GM18907 (cell line): ENCODE data around the gene IPO11.
"Not testable (repeated sequence)": the region's sequence is repeated elsewhere in the genome, so short reads cannot be mapped to it uniquely, and the experiment has no call there.

Experiments used
- ATAC-seq: cut with Tn5 transposase; IDR thresholded peaks from one replicate; pipeline ENCODE4 v1.9.1; 2021; ENCODE audit warnings: mild to moderate bottlenecking, moderate library complexity; ENCODE audit not compliant: unreplicated experiment

The IPO11 gene

DNA sequence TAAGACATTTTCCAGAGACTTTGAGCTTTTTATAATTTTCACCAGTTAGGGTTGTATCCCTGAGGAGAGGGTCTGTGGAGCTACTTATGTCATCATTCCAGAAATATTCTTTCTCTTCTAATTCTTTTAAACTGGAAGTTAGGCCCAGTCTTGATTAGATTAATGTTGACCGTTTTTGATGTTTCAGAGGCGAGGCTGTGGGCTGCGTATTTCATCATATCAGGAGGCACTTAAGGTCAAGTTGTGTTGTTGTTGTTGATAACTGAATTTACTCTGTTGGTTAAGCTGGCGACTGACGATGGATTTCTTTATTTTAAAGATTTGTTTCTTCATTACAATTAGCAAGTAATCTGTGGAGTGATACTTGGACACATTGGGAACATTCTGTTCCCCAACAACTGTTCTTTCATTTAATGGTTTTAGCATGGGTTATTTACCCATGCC is 20.1 kb downstream of the IPO11 start:
- ATAC-seq: no peak

DNA sequence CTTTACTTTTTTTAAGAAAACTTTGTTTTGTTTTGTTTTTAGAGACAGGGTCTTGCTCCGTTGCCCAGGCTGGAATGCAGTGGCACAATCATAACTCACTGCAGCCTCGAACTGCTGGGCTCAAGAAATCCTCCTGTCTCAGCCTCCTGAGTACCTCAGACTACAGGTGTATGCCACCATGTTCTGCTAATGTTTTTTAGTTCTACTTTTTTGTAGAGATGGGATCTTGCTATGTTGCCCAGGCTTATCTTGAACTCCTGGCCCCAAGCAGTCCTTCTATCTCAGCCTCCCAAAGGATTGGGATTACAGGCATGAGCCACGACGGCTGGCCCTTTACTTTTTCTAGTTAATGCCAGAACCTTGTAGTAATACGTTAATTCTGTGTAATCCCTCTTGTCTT is 36.0 kb downstream of the IPO11 start:
- no peak for ATAC-seq

DNA sequence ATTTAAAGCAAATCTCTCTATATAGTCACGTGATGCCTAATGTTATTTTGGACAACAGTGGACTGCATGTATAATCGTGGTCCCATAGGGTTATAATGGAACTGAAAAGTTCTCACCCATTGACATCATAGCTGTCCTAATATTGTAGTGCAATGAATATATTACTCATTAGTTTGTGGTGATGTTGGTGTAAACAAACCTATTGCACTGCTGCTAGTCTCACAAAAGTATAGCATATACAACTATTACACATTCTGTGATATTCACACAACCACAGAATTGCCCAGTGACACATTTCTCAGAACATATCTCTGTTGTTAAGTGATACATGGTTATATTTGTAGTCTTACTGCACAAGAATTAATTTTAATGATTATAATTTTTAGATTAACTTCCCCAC is 37.7 kb downstream of the IPO11 start:
- no peak for ATAC-seq

DNA sequence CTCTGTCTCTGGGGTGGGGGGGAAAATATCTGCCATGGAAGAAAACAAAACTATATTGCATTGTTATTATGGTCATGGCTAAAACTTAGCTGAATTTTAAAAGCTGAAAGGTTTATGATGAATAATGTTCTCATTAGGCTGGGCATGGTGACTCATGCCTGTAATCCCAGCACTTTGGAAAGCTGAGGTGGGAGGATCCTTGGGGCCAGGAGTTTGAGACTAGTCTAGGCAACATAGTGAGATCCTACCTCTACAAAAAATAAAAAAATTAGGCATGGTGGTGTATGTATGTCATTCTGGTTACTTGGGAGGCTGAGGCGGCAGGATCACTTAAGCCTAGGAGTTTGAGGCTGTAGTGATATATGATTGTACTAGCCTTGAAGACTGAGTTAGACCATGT is 44.5 kb downstream of the IPO11 start:
- ATAC-seq: no peak

DNA sequence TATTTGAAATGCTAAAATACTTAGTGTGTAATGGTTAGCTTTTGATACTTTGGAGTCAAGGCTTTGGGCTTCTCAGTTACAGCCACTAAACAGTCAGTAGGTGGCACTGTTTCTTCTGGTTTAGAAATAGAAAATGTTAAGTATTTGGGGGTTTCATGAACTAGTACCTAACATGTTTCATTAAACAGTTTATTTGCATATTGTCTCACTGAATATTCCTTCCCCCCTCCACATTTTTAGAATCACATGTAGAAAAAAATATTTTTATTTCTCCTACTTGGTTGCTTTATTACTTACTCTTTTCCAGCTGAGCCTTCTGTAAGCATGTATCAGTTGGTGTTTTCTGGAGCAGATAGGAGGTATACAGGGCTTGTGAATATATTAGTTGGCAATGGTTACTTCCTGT is 48.0 kb downstream of the IPO11 start:
- ATAC-seq: peak; percentile 86

DNA sequence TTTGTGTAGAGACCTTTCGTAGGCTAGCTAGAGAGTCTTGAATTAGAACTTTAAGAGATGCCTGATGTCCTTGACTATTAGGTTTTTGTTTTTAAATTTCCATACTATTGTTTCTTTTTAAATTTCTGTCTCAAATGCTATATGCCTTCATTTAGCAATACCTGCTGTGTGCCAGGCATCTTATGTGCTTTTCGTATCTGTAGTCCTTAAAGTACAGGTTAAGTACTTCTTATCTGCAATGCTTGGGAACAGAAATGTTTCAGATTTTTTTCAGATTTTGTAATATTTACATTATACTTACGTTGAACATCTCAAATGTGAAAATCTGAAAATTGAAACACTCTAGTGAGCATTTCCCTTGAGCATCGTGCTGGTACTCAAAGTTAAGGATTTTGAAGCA is 49.0 kb downstream of the IPO11 start:
- no peak for ATAC-seq

DNA sequence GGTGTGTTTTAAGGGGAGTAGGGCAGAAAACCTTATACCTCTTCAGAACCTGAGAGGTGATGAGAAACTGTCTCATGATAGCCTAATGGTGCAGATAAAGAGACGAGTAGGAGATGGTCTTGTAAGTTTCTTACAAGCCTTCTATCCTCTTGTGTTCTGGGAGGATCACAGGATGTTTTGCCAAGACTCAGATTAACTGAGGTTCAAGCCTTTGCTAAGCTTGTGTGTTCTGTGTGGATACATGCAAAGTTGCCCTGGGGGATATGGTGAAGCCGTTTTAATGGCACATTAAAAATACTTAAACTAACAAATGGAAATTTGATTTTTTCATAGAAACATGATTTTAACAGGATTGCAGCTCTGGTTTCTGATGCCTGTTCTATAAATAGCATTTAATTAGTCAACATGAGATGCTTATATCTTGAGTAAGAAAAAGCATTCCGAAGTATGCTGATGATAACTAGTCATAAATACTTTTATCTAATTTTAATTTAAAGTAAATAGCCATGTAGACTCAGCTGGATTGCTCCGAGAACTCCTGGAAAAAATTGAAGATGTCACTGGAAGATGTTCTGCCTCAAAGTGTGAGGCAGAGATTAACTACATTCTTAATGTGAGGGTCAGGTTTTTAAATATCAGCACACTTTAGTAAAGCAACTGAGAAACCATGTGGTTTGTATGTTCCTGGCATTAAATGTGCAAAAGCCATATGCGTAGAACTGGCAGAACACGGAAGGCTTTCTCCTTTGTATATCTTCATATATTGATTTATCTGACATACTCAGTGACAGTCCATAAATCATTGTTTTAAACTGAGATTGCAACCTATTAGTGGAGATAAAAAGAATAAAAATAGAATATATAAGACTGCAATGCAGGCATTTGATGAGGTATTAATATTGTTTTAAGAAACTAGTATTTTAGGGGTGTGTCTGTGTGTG is 53.7 kb downstream of the IPO11 start:
- no peak for ATAC-seq

DNA sequence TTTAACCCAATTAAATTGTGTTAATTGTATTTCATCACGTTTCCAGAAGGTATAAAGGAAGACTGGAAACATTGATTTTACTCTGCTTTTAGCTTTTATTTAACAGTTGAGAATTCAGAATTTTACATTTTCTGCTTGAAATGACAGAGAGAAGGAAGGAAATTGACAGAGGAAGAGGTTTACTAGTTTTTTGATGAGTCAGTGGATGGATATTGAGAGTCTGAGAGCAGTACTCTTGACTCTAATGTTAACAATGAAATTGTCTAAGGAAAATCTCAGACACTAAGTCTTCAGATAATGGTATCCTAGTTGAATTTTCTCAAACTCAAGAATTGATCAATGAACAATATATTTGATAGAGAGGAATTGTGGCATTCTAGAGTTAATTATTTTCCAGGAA is 60.6 kb downstream of the IPO11 start:
- ATAC-seq: no peak

DNA sequence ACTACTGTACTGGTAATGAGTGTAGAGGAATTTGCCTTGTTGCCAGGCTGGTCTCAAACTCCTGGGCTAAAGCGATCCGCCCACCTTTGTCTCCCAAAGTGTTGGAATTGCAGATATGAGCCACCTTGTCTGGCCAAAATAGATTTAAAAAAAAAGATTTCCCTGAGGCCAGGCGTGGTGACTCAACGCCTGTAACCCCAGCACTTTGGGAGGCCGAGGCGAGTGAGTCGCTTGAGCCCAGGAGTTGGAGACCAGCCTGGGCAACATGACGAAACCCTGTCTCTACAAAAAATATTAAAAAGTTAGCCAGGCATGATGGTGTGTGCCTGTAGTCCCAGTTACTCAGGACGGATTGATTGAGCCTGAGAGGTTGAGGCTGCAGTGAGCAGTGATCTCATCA is 62.5 kb downstream of the IPO11 start:
- no peak for ATAC-seq

DNA sequence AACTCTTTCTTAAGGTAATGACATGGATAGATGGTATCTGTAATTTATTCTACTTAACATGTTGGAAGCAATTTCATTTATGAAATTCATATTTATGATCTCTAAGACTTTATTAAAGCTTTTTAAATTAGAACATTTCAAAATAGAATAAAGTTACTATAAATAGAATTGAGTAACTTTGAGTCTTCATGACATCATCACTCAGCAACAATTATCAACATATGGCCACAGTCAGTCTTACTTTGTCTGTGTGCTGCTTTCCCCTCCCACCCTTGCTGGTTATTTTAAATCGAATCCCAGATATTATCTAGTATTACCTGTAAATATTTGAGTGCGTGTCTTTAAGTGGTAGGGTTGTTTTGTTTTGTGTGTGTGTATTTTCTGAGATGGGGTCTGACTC is 65.2 kb downstream of the IPO11 start:
- ATAC-seq: no peak

DNA sequence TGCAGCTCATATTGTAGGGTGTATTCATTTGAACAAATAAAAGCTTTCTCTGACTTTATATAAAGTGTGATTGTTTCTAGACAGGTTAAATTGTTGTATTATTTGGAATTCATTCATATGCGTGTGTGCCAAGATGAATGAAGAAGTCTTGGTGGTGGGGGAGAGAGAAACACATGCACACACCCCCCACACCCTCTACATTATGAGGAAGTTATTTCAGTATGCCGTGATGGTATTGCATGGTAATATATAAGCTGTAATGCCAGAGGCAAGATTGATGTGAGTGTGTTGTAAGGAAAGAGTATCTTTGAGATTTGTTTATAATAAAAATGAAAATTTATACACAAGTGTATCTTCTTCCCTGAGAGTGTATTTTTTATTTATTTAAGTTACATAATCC is 71.0 kb downstream of the IPO11 start:
- ATAC-seq: no peak

DNA sequence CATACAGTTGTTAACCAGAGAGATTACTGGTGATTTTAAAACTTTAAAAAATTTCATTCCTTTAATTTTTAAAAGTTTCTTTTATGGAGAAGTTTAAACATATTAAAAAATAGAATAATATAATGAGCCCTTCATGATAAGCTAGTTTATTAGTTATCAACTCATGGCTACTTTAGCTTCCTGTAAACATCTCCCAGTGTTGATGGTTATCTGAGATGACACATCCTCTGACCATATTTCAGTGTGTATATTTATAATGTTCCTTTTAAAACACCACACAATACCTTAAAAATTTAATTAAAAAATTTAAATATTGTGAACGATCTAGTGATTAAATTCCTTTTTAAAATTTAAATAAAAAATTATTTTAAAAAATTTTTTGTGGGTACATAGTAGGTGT is 74.1 kb downstream of the IPO11 start:
- no peak for ATAC-seq

DNA sequence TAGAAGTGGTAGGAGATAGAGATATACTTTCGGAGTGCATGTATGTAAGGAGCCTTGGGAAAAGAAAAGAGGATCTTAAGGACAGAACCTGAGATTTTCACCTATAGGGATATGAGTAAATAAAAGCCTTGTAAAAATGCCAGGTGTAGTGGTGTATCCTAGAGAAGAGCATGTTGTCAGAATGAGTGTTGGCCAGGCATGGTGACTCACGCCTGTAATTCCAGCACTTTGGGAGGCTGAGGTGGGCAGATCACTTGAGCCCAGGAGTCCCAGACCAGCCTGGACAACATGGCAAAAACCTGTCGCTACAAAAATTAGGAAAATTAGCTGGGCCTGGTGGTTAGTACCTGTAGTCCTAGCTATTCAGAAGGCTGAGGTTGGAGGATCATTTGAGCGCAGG is 76.0 kb downstream of the IPO11 start:
- no peak for ATAC-seq

DNA sequence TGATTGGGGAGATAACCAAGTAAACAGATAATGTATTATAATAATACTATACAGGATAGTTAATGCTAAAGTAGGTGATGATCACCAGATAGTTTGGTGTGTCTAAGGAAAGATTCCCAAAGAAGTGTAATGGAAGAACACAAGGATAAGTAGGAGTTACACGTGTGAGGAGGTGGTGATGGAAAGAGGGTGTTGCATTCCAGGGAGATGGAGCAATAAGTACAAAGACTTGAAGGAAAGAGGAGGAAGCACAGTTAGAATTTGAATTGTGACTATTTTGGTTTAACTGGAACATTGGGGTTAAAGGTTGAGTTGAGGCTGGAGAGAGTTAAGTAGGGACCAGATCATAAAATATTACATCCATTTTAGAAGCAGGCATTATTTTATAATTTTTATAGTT is 76.9 kb downstream of the IPO11 start:
- no peak for ATAC-seq

DNA sequence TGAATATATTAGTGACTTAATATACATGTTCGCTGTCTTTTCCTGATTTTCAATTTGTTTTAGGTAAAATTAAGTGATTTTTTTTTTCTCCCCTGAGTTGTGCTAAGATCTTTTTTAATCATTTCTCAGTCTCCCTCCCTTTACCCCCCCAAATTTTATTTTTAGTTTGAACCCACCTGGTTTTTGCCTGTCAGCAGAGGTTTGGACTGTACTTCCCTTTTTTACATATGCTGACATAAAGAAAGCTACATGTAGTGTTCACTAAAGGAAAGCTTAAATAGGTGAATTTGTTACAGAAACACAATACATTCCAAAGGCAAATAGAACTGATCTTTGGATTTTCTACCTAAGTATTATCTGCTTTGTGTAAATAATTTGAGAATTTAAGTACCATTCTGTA is 82.2 kb downstream of the IPO11 start:
- no peak for ATAC-seq

DNA sequence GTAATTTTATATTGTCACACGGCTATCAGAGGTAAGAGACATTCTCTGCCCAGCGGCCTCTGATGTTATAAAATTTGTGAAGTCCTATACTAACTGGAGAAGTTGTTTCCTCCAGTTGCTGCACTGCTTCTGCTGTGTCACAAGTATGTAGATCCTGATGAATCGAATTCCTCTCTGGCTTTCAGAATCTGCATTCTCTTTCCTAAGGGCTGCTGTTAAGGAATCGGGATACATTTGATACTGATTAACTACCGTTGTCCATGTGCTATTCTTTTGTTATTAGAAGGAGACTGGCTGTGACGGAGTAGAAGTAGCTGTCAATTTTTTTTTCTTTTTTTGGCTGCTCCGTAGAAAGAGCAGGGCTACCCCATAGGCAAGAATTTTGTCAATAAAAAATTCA is 84.3 kb downstream of the IPO11 start:
- ATAC-seq: no peak

DNA sequence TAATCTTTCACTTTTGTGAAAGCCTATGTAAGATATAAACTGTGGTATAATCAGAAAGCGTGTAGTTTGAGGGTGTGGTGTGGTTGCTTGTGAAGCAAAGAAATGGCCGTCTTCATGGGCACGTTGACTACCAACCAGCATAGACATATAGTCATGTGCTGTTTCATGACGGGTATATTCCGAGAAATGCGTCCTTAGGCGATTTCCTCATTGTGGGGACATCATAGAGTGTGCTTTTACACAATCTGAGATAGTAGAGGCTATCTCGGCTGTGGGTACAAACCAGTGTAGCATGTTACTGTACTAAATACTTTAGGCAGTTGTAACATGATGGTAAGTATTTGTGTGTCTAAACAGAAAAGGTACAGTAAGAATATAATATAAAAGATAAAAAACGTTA is 86.4 kb downstream of the IPO11 start:
- ATAC-seq: no peak

DNA sequence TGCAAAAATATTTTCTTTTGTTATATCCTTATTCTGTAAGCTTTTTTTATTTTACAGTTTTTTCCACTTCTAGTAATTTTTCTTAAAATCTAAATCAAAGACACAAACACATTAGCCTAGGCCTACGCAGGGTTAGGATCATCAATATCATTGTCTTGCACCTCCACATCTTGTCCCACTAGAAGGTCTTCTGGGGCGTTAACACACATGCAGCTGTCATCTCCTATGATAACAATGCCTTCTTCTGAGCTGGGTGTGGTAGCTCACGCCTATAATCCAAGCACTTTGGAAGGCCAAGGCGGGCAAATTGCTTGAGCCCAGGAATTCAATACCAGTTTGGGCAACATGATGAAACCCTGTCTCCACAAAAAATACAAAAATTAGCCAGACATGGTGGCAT is 87.2 kb downstream of the IPO11 start:
- no peak for ATAC-seq

DNA sequence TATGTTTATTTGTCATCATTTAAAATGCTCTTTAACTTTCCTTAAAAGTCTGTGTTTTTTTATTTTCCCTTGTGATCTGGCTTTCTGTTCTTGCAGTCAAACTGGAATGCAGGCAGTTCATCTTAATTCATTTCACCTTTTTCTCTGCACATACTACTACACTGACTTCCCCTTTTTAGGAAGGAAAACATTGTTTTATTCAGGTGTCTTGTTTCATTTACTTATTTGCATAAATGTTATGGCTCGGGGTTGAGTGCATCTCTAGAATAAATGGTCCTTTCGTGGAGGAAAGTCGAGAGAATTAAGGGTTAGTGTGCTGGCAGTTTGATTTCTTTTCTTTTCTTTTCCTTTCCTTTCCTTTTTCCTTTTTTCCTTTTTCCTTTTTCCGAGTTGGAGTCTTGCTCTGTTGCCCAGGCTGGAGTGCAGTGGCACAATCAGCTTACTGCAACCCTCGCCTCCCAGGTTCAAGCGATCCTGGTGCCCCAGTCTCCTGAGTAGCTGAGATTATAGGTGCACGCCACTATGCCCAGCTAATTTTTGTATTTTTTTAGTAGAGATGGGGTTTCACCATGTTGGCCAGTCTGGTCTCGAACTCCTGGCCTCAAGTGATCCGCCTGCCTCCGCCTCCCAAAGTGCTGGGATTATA is 90.0 kb downstream of the IPO11 start:
- ATAC-seq: no peak

DNA sequence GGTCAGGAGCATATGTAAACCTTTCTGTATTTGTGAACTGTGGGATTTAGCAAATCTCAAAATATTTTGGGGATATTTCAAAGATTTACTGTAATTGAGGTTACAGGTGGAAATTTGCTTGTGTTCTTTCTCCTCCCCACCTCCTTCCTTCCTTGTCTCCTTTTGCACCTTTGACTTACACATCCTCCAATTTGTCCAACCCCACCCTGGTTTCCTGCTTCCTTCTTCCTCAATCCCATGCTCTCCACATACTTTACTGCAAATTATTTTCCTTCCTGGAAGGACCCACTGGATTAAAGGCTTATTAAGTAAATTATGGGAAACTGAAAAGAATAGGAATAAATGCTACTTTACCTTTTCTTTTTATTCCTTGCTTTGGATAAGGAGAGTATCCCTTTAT is 91.6 kb downstream of the IPO11 start:
- no peak for ATAC-seq

DNA sequence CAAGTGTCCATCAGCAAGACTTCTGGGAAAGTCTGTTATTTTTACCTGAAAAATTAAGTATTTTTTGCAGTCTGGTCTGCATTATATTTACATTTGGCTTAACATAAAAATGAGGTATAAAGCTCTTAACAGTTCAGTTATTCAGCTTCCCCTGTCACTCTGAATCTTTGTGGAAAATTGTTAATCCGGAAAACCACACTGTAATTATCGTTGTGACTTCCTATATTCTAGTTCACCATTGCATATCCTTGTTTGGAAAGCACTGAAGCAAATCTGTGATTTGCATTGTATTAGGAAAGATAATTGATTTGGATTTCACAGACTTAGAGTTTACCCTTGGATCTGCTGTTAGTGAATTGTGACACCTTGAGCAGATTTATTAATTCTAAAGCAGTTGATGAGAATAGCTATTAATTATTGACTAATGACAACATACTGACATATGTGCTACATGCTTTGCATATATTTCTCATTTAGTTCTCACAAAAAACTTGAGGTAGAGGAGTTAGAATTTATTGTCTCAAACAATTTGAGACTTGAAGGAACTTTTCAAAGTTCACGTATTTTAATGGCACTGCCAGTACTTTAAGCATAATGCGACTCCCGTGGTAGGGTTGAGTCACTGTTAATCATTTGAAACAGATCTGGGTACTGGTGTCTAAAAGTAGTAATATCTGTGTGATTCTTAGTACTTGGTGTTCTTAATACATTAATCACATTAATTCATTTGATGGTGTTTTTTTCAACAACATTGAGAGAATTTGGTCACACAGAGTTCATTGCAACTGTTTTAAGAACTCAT is 94.3 kb downstream of the IPO11 start:
- no peak for ATAC-seq

DNA sequence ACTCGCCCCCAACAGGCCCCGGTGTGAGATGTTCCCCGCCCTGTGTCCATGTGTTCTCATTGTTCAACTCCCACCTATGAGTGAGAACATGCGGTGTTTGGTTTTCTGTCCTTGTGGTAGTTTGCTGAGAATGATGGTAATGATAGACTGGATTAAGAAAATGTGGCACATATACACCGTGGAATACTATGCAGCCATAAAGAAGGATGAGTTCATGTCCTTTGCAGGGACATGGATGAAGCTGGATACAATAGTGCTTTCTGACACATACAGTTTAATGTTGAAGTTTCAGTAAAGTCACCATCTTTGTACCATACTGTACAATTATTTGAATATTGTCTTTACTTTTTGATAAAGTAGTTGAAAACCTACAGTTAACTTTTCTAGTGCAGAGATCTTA is 96.2 kb downstream of the IPO11 start:
- ATAC-seq: not testable (repeated sequence)
